AG10803 (cell line): ENCODE data around the gene METTL15.

Experiments
- DNase-seq: peaks from one replicate; pipeline ENCODE4 v3.0.0; 2010; ENCODE audit warnings: low read depth
- H3K4me3 ChIP-seq: 2 replicates; pipeline ENCODE4 v1.5.1; 2011; ENCODE audit warnings: mild to moderate bottlenecking, low read length, control low read depth
- CTCF ChIP-seq: conservative IDR thresholded peaks from 2 replicates; pipeline ENCODE4 v1.5.1; 2011; ENCODE audit warnings: mild to moderate bottlenecking, low read length, control low read depth, inconsistent platforms

METTL15 gene

GRCh38 chr11:28242596-28242995 is 134.4 kb downstream of the METTL15 start:
- DNase-seq, result no peak
- H3K4me3 ChIP-seq, result no peak overlapping the region
- no peak for TF ChIP-seq CTCF

GRCh38 chr11:28243061-28243460 is 134.9 kb downstream of the METTL15 start:
- no peak for DNase-seq
- no peak for TF ChIP-seq CTCF
- H3K4me3 ChIP-seq, result no peak overlapping the region

GRCh38 chr11:28243581-28243980 is 135.4 kb downstream of the METTL15 start:
- peak; percentile 66 for DNase-seq
- TF ChIP-seq CTCF, result no peak
- no peak overlapping the region for H3K4me3 ChIP-seq

GRCh38 chr11:28245131-28245530 is 136.9 kb downstream of the METTL15 start:
- no peak for TF ChIP-seq CTCF

GRCh38 chr11:28250192-28250591 is 142.0 kb downstream of the METTL15 start:
- DNase-seq, result no peak
- no peak overlapping the region for H3K4me3 ChIP-seq
- TF ChIP-seq CTCF, result no peak

More at GRCh38 chr11:28245131-28245530, 136.9 kb downstream of the METTL15 start:
- peak; percentile 75 for DNase-seq
- H3K4me3 ChIP-seq, result no peak overlapping the region

- DNase-seq, result no peak
- no peak overlapping the region for H3K4me3 ChIP-seq
- no peak for TF ChIP-seq CTCF
These were observed 143.1 kb downstream of the METTL15 start for GRCh38 chr11:28251257-28251656.

- no peak overlapping the region for H3K4me3 ChIP-seq
- DNase-seq, result peak; percentile 17
- no peak for TF ChIP-seq CTCF
These were observed 149.6 kb downstream of the METTL15 start for GRCh38 chr11:28257761-28258160.
